8988T (cell line): ENCODE results near the gene GOT2.
"Not testable (repeated sequence)": the region's sequence is repeated elsewhere in the genome, so short reads cannot be mapped to it uniquely, and the experiment has no call there.

Experiments used
- DNase-seq: peaks from one replicate; pipeline ENCODE4 v3.0.0; 2011

GOT2 gene

DNA sequence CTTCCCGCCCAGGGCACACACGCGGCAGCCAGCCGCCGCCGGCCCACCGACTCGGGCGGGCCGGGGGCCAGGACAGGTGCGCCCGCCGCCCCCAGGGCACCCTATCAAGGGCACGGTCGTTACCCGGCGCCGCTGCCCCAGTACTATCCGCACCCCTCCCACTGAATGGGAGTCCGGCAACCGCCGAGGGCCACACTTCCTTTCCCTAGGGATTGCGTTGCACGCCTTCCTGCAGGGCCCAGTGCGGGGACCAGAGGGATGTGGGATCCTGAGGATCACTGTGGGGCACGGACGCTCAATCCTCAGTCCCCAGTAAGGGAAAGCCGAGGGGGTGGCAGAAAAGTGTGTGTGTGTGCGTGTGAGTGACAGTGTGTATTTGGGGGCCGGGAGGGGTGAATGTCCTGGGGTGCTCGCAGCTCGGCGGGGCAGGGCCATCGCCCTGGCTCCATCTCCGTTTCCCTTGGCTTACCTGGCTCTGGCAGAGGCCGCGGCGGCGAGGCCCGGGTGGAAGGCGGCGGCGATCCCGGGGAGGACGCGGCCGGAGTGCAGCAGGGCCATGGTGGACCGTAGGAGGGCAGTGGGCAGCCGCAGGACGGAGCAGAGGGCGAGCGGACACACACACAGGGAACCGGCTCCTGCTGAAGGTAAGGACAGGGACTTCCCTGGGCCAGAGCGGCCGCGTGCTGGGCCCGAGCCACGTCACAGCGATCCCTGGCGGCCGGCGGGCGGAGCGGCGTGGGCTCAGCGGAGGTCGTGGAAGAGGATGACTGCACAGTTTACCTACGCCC lies at the start of gene GOT2:
Gene GOT2, minus strand, starts transcription at position 646 of the 788 bp plus-strand sequence. Its CDS starts 88 bp downstream, at position 558.
- DNase-seq, result peak; percentile 82

DNA sequence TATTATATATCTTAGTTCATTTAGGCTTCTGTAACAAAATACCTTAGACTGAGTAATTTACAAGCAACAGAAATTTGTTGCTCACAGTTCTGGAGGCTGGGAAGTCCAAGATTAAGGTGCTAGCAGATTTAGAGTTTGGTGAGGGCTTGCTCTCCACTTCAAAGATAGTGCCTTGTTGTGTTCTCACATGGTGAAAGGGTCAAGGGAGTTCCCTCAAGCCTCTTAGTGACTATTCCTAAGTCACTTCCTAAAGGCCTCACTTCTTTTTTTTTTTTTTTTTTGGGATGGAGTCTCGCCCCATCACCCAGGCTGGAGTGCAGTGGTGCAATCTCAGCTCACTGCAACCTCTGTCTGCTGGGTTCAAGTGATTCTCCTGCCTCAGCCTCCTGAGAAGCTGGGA lies 45.2 kb upstream of the GOT2 start:
- DNase-seq, result not testable (repeated sequence)

DNA sequence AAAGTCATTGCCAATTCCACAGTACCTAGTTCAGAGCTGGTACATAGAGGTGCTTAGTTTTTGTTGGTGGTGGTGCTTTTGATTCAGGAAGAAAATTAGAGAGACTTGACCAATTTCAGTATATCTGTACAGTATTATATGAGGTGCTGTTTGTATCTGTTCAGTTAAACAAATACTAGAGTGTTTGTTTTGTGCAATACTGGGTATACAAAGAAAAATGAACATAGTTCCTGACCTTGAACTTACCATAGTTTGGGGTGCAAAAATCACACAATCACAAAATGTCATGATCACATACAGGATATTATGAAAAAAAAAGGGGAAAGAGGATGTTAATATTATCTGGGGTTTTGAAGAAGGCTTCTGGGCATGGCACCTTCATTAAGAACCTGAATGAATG lies 39.8 kb upstream of the GOT2 start:
- no peak for DNase-seq

DNA sequence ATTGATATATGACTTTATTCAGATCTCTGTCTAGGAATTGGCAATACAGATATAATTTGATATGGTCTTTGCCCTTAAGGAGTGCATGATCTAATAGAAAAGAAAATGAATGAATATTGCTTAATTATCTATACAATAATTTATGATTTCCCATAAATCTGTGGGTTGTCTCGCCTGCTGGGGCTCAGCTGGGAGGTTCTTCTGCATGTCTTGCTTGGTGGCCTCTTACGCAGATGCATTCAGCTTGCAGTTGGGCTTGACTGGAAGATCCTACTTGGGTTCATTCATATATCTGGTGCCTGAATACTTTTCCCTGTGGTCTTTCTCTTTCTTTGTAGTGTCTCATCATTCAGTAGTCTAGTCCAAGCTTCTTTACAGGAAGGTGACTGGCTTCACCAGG lies 34.0 kb upstream of the GOT2 start:
- DNase-seq, result no peak

GRCh38 chr16:58767581-58767980 lies 33.5 kb upstream of the GOT2 start:
- DNase-seq, result no peak

DNA sequence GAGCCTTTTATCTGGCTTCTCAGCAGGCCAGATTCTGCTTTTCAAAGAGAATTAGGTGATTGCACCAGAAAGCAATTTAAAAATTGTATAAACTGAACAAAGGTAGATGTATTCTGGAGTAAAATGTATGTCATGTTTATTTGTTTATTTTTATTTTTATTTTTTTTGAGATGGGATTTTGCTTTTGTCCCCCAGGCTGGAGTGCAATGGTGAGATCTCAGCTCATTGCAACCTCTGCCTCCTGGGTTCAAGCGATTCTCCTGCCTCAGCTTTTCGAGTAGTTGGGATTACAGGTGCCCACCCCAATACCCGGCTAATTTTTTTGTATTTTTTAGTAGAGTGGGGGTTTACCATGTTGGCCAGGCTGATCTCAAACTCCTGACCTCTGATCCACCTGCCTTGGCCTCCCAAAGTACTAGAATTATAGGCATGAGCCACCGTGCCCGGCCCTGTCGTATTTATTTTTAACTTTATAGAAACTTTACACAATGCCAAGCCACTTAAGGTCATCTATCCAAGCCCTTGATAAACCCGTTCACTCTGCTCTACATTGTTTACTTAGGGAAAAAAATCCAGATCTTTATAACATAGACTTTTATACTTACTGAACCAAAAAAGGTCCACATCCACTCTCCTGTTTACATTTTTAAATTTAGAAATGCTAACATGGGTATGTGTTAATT lies 22.7 kb upstream of the GOT2 start:
- no peak for DNase-seq

- DNase-seq, result peak; percentile 46
These were observed 22.0 kb upstream of the GOT2 start for GRCh38 chr16:58755989-58756649.

GRCh38 chr16:58753711-58754134 lies 19.6 kb upstream of the GOT2 start:
- no peak for DNase-seq

GRCh38 chr16:58744497-58744896 lies 10.4 kb upstream of the GOT2 start:
- no peak for DNase-seq

DNA sequence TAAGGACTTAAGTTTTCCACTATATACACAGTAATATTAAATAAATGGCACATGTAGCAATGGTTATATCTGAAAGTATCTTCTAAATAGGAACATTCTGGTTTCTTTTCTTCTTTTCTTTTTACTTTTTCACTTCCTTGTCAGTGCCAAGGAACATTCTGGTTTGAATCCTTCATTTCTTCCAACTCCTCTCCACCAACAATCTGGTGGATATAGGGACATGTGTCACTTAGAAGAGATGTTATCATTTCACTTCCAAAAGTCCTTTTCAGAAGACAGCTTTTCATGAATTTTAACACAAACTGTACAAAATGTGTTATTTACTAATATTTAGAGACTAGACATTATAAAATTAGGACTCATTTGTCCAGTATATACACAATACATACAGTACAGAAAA lies 7.9 kb upstream of the GOT2 start:
- no peak for DNase-seq

- DNase-seq, result no peak
These were observed 7.0 kb upstream of the GOT2 start for GRCh38 chr16:58741166-58741565.

GRCh38 chr16:58738672-58739296 lies 4.7 kb upstream of the GOT2 start:
- DNase-seq, result no peak

DNA sequence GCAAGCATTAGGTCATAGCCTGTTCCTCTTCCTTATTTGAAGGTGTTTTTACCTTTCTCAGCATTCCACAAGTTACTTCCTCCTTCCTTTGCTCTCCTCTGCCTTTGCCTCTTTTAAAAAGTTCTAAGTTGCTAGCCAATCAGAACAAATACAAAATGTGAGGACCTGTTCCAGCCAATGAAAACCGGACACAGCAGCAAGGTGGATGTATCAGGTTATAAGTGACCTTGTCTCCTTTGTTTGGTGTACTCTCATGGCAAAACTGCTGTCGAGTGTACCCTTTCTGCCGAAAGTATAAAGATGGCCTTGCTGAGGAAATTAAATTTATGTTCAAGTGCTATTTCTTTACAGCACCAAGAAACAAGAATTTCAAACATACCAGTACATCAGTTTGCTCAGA lies 2.2 kb upstream of the GOT2 start:
- not testable (repeated sequence) for DNase-seq

DNA sequence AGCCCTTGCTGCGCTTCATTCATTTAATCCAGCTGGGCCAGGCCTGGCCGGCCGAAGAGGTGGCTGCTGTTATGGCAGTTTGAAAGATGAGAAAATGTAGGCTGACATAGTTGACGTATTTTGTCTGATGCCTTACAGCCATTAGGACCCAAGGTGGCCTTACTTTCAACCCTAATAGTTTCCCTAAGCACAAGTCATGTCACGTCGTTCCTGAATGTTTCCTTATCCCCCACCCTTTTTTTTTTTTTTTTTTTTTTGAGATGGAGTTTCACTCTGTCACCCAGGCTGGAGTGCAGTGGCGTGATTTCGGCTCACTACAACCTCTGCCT lies 307 bp upstream of the GOT2 start:
- no peak for DNase-seq

DNA sequence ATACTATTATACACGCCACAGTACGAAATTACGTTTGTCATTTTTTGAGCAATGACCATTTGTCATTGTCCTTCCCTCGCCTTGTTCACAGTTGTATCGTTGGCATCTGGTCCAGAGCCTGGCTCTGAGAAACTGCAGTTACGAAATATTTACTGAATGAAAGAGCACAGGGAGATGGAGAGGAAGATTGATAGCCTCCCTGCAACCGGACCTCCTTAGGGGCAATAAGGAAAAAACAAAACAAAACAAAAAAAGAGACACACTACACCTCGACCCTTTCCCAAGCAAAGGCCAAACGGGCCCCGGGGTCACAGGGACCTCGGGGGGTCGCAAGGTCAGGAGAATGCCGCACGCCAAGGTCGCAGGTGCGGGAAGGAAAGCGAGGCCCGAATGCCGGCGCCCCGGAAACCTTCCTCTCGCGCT lies 857 bp downstream of the GOT2 start:
- DNase-seq, result no peak

- DNase-seq, result no peak
These were observed 1.4 kb downstream of the GOT2 start for GRCh38 chr16:58732545-58733247.

DNA sequence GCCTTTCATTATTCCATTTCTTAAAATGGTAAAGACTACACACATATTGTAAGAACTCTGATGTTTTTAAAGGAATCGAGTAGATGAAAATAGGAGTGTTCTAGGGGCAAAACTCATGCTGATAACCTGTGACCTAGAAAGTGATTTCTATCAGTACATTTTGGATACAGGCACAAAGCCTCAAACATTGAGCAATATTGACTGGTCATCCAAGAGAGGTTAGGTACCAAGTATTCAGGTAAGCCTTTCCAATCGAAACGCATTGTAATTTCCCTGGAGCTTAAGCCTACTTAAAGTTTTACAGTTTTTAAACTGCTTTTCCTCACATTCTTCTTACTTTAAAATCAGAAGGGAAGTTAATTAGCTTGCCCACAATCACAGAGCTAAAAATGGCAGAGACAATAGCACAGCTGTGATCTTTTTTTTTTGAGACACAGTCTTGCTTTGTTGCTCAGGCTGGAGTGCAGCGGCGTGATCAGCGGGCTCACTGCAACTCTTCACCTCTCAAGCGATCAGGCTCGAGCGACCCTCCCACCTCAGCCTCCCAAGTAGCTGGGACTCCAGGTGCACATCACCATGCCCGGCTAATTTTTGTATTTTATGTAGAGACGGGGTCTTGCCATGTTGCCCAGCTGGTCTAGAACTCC lies 3.3 kb downstream of the GOT2 start:
- DNase-seq, result no peak

DNA sequence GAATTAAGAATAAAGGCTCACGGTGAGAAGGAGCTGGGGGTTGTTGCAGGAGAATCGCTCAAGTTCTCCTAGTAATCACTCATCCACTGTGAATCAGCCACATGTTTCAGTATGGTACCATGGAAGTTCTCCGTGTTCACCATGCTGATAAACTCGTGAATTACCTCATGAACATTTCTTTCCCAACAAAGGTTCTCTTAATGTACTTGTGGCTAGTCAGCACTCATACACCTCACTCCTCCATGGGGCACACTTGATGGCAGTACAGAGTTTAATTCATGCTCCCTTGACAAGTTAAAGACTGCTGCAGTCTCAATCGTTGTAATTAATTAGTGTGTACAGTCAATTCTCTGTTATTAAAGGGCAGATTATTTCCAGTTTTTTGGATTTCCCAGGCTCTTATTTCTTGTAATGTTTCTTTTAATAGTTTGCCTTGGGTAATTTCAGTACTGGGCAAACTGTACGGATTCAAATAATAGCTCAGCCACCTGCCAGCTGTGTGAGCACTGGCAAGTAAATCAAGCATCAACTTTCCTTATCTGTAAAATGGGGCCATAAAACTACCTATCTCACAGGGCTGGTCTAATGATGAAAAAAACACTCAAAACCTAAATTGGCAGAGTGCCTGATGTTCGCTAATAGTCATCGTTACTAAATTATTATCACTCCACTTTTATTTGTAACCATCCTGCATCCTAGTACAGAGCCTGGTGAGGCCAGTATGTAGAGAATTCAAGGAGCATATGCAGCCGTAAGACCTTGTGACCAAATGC lies 6.1 kb downstream of the GOT2 start:
- no peak for DNase-seq

- no peak for DNase-seq
These were observed 6.9 kb downstream of the GOT2 start for GRCh38 chr16:58727028-58727781.

- no peak for DNase-seq
These were observed 11.0 kb downstream of the GOT2 start for GRCh38 chr16:58723109-58723508.

- DNase-seq, result no peak
These were observed 16.1 kb downstream of the GOT2 start for GRCh38 chr16:58717994-58718393.
